GM21447 (cell line): ENCODE data around the gene TEC.

Source experiments
- ATAC-seq: cut with Tn5 transposase; IDR thresholded peaks from one replicate; pipeline ENCODE4 v1.9.1; 2021; ENCODE audit not compliant: unreplicated experiment

The TEC gene

DNA sequence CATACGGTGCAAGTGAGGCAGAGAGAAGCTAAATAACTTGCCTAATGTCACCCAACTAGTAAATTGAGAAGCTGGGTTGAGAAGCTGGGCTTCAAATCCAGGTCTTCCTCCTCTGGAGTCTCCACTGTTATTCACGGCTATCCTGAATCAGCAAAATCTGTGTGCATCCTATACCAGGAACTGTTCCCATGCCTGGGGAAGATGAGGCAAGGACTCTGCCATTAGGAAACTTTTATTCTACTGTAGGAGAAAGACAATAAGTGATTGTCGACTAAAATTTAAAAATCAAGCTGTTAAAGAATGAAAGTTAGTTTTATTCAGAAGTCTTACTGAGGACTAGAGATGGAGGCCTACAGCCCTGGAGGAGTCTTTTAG is 872 bp upstream of the TEC start:
- no peak for ATAC-seq

DNA sequence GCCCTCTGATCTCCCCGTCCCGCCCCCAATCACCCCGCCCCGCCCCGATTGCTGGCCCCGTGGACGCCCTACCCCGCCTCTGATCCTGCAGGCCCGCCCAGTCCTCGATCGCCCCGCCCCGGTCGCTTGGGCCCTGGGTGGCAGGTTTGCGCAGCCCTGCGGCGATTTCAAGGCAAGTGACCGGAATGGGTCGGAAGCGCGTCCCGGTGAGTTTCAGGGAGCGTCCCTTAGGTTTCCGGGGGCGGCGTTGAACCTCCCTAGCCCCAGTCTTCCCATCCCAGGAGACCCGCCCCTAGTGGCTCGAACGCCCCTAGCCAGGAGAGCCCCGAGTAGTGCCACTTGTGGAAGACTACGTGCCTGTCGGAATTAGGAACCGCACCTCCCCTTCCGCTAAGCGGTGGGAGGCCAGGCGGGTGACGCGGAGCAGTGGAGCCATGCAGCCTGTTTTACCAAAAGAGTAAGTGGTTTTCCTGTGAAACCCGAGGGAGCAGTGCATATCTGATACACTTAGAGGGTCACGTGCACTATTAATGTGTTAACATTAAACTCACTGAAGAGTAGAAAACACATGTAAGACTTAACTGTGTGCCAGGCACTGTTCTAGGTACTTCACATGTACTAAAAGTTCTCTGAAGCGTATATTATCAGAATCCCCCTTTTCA is 354 bp upstream of the TEC start:
- peak; percentile 80 for ATAC-seq

DNA sequence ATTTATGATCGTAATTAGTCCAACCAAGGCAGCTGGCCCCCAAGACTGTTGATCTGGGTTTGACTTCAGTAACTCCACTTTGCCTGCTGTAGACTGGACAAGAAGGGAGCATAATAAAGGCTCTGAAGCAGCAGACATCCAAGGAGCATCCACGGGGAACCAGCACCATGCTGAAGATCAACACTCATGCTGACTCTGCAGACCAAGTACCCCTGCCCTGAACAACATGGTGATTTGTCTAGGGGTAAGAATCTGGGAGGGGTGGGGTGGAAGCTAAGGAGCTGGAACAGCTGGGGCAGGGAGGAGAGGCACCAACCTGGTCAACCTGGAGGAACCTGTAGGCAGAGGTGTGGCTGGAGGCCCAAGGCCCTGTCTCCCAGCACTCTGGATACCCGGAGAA is 2.1 kb downstream of the TEC start:
- no peak for ATAC-seq

DNA sequence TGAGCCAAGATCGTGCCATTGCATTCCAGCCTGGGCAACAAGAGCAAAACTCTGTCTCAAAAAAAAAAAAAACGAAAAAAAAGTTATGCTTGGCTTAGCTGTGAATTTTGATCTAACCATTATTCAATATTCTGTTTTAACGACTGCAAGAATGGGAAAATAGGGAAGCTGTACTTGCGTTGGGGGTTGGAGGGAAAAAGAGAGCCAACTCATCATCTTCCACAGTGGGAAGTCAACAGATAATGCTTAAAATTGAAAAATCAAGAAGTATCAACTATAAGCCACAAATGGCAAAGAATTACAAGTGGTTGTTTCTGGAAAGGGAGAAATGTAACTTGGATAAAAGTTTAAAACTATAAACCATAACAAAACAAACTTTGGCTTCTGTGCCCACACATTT is 2.9 kb downstream of the TEC start:
- ATAC-seq = no peak

DNA sequence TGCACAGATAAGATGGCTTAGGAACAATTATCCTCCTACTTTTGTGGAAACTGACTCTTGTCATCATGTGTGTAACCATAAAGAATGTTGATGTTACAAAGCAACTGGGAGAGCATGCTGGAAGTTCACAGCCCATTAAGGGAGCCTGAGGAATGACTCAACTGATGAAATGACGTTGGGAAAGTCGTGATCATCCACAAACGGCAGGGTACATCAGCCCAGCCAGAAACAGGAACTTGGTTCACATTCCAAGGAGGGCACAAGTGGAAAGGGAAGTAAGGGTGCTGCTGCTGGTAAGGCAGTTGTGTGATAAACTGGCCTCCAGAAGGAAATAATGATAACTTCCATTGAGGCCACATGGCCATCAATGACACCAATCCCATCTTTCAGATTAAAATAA is 6.7 kb downstream of the TEC start:
- no peak for ATAC-seq

DNA sequence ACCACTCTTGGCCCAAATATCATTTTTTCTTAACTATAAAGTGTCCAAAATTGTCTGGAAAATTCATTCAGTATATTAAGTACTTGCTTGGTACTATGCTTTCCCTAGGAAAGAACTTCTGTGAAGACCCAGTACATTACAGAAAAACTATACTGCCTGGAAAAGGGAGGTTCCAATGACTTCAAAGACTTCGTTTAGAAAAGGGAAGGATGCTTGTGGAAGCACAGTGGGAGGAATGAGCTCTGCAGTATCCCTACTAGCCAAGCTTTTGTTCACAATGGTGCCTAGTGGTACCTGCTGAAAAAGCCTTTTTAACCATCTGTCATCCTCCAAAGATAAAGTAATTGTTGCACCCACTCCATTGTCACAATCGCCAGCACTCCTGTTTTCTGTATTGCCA is 7.2 kb downstream of the TEC start:
- ATAC-seq = no peak

DNA sequence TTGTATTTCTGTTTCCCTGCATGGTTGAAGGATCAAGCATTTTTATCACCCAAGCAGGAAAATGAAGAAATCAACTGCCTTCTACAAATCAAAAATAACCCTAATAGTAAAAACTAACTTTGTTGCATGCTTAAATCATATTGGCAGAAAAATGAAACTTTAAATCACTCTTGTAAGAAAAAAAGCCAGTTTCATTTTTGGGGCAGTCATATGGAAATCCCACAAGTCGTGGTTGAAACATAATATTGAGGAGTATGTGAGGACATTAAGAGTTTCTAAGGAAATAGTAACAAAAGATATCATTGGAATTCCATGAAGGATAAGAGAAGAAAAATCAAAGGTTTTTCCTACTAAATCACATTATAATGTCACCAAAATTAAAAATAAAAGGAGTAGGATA is 8.4 kb downstream of the TEC start:
- no peak for ATAC-seq

DNA sequence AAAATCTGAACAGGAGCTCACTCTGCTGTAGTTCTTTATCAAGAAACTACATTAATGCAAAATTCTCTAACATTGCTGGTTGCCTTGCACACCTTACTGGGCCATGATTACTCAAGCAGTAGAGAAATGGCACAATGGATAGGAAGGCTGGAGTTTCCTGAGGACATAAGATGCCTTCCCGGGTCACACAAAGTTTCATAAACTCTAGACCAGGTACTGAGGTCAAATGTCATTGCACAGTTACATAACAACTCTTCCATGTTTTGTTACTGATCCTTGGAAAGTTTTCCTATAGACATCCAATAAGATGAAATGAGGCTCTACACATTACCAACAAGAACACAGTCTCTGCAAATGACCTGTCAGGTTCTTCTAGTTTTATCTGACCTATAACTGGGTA is 9.9 kb downstream of the TEC start:
- ATAC-seq = no peak

DNA sequence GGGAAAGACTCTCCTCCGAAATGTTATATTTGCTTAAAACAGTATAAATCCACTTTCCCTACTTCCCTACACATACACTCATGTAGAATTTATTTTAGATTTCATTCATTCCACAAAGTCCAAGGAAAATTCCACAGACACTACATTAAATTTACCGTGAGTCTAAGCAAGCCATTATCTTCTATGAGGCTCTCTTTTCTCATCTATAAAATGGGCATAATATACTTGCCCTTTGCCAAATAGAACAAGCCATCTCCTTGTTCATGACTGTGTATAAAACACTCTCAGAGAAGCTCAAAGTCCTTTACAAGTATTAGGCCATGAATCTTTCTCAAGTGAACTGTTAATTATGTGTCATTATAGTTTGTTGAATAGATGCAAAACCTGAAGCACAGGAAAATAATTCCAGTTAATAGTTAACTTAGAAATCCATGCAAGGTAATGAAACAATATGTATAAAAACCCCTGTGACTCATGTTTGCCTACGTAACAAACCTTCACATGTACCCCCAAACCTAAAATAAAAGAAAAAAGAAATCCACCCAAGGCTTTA is 10.7 kb downstream of the TEC start:
- ATAC-seq = no peak

DNA sequence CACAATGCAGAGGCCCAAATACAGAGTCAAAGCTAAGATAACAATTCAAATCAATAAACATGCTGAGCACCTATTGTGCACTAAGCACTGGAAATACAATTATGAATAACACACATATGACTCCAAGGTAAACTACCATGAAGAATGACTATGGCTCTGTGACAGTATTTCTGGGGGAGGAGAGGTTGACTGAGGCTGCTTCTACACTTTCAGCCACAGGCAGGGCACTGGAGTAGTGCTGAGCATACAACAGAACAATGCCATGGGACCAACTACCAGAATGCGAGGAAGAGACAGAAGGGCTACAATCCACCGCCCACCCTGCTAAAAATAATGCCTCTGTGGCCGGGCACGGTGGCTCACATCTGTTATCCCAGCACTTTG is 13.7 kb downstream of the TEC start:
- no peak for ATAC-seq

DNA sequence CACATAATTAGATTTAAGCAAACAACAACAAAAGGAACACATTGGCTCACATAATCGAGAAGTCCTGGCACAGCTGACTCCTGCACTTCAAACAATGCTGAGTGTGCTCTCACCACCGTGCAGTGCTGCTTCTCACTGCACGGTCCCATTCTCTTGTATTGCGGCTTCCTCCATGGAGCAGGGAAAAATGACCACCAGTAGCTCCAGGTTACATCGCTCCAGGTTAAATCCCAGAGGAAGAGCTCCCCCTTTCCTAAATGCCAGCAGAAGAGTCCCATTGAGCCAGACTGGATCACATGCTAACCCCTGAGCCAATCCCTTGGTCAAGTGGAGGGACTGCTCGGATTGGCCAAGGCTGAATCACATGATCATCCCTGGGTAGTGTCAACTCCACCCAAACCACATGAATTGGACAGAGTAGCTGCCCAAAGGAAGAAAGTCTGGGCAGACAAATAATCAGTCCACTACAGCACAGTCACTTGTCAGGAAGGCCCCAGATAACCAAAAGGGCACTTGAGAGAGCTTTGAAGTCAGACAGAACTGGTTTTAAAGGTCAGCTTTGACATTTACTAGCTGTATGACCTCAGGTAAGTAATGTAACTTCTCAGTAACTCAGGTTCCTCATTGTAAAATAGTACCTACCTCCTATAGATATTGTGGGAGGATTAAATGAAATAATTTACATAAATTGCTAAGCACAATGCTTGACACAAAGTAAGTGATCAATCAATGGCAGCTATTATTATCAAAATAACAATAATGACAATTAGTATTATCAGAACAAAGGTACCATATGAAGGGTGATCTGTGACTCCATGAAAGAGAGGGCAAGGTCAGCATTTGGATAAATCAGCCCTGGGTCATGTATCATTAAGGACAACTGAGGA is 14.3 kb downstream of the TEC start:
- ATAC-seq = no peak

DNA sequence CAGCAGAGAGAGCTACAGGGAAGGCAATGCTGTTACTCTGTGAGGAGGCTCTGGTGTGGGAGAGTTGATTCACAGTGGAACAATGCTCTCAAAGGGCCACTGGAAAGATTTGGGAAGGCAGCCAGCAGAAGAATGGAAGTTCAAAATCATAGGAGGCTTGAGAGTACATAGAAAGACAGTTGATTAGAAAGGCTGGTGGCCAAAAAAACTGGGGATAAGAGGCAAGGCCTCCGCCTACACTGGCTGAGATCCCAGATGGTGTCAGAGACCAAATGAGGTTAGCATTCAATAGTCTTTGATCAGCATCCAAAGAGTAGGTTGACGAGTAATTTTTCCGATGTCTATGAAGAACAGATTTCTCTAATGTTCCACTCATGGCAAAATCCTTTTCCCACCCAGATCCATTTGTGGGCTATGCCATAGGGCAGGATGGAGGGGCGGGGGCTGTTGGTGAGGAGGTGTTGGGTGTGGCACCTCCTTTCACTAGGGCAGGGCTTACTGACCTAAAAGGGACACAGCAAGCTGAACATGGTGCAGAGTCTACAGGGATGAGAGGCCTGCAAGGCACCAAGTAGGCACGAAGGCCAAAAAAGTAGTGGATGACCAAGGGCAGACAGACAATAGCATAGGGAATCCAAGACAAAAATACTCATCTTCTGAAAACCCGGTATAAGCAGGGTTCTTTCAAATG is 15.1 kb downstream of the TEC start:
- no peak for ATAC-seq

DNA sequence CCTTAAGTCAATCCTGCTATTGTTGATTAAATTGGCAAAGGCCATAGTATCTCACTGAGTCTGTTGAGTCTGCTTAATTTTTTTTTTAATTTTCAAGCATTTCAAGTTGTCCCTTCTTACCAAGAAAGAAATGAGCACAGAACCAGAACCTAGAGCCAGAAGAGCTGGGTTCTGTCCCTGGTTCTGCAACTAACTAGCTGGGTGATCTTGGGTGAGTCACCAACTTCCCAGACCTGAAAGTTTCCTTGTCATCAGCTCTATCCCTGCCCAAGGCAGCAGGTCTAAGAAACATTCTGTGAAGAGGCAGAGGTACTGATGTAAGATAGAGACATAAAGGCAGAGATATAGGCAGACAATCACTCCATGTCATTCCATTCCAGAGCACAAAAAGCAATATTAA is 17.3 kb downstream of the TEC start:
- ATAC-seq = no peak

DNA sequence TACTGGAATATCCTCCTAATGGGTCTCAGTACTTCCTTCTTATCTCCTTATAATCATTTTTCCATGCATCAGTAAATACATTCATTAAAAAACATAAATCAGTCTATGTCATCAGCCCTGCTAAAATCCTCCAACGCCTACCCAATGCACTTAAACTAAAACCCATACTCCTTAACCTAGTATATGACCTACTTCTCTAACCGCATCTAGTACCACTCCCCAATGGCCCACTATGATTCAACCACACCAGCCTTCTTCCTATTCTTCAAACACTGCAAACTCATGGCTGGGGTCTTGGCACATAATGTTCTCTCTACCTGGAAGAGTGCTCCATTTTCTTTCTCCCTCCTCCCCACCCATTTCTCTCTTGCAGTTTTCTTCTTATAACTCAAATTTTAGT is 18.7 kb downstream of the TEC start:
- no peak for ATAC-seq

DNA sequence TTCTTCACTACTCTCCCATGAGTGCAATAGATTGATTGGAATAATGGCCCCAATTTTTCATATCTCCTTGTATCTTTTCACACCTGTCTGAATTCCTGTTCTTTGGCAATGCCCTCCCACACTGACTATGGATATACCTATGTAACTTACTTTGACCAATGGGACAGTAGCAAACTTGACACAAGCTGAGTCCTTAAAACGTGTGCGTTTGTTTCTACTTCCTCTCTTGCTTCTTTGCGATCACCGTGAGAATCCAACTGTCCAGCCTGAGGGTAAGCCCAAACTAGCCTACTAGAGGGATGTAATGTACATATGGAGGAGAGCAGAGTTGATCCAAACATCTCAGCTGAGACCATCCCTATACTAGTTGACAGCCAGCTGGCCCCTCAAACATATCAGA is 19.3 kb downstream of the TEC start:
- no peak for ATAC-seq

DNA sequence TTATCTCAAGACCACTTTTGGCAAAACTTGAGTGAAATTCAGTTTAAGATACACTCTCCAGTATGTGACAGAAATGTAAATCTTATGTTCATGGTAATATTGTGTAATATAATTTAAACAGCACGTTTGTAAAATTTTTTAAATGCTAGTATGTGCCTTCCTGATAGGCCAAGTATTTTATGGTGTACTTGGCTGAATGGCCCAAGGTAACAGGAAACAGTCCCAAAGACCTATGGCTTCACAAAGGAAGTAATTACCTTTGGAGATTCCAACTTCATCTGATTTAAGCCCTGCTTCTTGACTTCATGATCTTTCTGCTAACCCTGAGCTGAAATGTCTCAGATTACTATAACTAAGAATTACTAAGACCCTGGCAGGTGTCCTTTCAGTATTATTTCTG is 20.3 kb downstream of the TEC start:
- ATAC-seq = no peak

DNA sequence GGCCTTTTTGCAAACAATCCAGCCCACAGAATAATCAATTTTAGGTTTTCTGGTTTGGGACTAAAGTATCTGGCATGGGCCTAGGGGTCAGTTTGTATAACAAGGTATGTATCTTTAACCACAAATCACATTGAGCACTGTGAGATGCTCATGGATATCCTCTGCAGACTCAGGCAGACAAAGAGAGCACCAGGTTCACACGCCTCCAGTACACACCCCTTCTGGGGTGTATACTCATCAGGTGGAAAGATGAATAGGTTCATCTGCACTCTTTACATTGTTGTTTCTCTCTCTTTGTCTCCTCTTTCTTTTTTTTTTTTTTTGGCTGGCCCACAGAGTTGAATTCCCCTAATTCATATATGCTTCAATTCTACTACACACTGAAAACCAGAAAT is 21.1 kb downstream of the TEC start:
- no peak for ATAC-seq

DNA sequence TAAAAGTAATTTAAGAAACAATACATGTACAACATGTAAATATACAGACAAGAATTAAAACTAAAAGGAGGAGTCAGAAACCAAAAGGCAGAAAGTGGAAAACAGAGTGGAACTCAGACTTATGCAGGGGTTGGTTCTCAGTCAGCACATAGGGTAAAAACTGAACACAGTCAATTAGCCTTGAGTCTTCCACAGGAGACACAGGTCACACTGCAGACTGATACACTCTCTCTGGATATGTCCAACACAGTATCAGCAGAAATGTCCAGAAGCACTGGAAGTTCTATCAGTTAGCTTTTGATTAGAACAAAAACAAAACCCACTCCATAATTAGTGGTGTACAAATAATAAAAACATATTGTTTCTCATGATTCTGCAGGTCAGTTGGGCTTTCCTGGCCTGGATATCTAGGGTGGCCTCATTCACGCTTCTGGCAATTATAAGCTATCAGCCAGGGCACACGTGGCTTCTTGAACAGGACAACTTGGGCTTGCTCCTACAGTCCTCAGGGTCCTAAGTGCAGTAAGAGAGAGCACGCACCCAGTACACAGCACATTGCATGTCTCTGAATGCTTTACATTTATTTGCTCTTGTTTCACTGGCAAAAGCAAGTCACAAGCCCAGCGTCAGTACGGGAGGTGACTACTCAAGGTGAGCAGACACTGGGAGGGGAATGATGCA is 21.6 kb downstream of the TEC start:
- peak; percentile 46 for ATAC-seq

DNA sequence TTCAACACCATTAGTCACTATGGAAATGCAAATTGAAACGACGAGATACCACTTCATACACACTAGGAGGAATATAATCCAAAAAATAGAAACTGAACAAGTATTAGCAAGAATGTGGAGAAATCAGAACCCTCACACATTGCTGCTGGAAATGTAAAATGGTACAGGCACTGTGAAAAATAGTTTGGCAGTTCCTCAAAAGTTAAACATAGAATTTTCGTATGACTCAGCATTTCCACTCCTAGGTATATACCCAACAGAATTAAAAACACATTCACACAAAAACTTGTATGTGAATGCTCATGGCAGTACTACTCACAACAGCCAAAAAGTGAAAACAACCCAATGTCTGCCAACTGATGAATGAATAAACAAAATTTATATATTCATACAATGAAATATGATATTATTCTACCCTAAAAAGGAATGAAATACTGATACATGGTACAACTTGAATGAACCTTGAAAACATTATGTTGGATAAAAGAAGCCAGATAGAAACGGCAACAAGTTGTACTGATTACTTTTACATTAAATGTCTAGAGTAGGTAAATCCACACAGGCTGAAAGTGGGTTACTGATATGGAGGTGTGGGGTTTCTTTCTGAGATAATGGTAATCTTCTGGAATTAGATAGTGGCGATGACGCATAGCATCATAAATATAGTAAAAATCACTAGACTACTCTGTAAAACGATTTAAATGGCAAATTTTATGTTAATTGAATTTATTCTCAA is 22.3 kb downstream of the TEC start:
- ATAC-seq = peak; percentile 65

DNA sequence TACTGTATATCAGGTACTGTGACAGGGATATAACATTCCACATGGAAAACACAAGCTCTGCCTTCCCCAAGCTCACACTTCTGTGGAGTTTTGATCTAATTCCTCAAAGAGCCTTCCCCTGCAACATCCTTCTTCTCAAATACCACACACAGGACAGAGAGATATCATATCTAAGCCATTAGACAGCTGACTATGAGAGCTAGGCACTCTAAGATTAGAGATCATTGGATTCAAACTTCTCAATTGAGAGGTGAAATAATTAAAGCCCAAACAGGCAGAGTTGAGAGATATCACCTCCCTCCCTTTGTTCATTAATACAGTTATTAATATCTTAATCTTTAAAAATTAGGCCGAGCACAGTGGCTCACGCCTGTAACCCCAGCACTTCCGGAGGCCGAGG is 25.0 kb downstream of the TEC start:
- ATAC-seq = no peak

DNA sequence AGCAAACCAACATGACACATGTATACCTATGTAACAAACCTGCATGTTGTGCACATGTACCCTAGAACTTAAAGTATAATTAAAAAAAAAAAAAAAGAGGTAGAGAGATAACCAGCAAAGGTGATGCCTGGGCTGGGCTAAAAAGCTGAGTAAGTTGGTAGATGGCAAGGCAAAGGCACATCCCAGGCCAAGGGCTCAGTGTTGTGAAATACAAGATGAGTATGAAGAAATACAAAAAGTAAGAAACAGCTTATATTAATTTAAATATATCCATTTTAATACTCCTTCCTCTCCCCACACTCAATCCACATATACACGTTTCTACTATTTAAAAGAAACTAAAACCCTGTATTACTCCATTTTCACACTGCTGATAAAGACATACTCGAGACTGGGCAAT is 25.8 kb downstream of the TEC start:
- no peak for ATAC-seq
